AG10803 (cell line): ENCODE results near the gene TRAPPC4.
"Not testable (repeated sequence)": the region's sequence is repeated elsewhere in the genome, so short reads cannot be mapped to it uniquely, and the experiment has no call there.

Source experiments
- DNase-seq: peaks from one replicate; pipeline ENCODE4 v3.0.0; 2010; ENCODE audit warnings: low read depth
- H3K4me3 ChIP-seq: 2 replicates; pipeline ENCODE4 v1.5.1; 2011; ENCODE audit warnings: mild to moderate bottlenecking, low read length, control low read depth
- TF ChIP-seq, protein P1 (sequence below): conservative IDR thresholded peaks from 2 replicates; pipeline ENCODE4 v1.5.1; 2011; ENCODE audit warnings: mild to moderate bottlenecking, low read length, control low read depth, inconsistent platforms

The TRAPPC4 gene

GRCh38 chr11:119051440-119052162 is 33.0 kb downstream of the TRAPPC4 start:
- H3K4me3 ChIP-seq: no peak overlapping the region
- DNase-seq: no peak
- TF ChIP-seq, protein P1, sequence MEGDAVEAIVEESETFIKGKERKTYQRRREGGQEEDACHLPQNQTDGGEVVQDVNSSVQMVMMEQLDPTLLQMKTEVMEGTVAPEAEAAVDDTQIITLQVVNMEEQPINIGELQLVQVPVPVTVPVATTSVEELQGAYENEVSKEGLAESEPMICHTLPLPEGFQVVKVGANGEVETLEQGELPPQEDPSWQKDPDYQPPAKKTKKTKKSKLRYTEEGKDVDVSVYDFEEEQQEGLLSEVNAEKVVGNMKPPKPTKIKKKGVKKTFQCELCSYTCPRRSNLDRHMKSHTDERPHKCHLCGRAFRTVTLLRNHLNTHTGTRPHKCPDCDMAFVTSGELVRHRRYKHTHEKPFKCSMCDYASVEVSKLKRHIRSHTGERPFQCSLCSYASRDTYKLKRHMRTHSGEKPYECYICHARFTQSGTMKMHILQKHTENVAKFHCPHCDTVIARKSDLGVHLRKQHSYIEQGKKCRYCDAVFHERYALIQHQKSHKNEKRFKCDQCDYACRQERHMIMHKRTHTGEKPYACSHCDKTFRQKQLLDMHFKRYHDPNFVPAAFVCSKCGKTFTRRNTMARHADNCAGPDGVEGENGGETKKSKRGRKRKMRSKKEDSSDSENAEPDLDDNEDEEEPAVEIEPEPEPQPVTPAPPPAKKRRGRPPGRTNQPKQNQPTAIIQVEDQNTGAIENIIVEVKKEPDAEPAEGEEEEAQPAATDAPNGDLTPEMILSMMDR: no peak

DNA sequence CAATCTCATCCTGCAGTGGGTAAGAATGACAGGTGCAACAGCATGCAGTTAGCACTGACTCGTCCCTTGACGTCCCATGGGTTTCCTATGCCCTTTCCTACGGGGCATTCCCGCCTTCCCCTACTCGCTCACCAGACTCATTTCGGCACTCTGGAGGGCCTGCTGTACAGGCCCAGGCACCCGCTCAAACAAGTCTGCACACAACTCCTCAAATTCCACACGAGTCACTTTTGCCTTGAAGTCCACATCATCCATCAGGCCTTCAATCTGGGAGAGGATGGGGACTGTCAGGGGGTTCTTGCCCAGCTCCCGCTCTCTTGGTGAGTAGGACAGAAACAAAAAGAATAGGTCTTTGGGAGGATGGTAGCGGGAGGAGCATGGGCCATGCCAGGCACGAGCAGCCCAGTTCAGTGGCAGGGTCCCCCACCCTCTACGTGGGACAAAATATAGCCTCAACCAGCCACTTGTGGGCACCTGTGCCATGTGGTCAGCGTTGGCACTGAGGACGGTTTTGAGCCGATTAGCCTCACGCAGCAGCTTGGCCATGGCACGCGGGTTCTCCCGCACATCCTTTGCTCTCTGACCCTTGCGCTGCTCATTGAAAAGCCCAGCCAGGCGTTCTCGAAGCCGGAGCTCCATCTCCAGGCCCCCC is 33.7 kb downstream of the TRAPPC4 start:
- no peak for DNase-seq
- TF ChIP-seq, protein P1: no peak
- H3K4me3 ChIP-seq: no peak overlapping the region

DNA sequence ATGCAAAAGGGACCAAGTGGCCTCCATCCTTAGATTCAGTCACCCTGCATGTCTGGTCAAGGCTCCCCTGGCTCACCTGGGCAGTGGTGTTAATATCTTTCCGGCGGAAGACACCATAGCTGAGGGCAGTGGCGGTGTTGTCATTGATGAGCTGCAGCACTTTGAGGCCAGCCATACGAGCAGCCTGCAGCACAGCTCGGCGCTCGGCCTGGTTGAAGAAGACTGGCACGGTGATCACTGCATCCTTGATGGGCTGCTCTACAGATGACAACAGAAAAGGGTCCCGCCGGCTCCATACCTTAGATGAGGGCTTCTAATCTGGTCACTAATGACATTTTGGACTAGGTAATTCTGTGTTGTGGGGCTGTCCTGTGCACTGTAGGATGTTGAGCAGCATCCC is 35.9 kb downstream of the TRAPPC4 start:
- no peak for DNase-seq
- TF ChIP-seq, protein P1: no peak
- no peak overlapping the region for H3K4me3 ChIP-seq

- TF ChIP-seq, protein P1: peak; percentile 37
- H3K4me3 ChIP-seq: peak overlapping the region; percentile 88
- DNase-seq: peak; percentile 42
Measured at GRCh38 chr11:119055901-119056300, 37.3 kb downstream of the TRAPPC4 start.

GRCh38 chr11:119056421-119056999 is 37.9 kb downstream of the TRAPPC4 start:
- H3K4me3 ChIP-seq: peak overlapping the region; percentile 88
- TF ChIP-seq, protein P1: no peak
- peak; percentile 5 for DNase-seq

GRCh38 chr11:119057000-119057769 is 38.6 kb downstream of the TRAPPC4 start, which contains the start of gene HYOU1:
Gene HYOU1 (minus strand): TSS chr11:119057205. CDS start chr11:119056160, 1,045 bp downstream.
- H3K4me3 ChIP-seq: peak within 1 kb of the TSS; percentile 88
- TF ChIP-seq, protein P1: peak; percentile 32
- peak; percentile 95 for DNase-seq

DNA sequence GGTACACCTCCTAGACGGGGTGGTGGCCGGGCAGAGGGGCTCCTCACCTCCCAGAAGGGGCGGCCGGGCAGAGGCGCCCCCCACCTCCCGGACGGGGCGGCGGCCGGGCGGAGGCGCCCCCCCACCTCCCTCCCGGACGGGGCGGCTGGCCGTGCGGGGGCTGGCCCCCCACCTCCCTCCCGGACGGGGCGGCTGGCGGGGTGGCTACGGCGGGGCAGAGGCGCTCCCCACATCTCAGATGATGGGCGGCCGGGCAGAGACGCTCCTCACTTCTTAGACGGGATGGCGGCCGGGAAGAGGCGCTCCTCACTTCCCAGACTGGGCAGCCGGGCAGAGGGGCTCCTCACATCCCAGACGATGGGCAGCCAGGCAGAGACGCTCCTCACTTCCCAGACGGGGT is 40.6 kb downstream of the TRAPPC4 start:
- H3K4me3 ChIP-seq: not testable (repeated sequence)

More for the DNA sequence above, 40.6 kb downstream of the TRAPPC4 start:
- not testable (repeated sequence) for DNase-seq
